GM12878 (cell line): ENCODE data around the gene TEX10. TPM values are rescaled to one million over a fixed set of nuclear protein-coding genes. Genes with fewer than 3 reads are reported as not detected.

Experiments used
- ATAC-seq: fragments of 200-7000 bp; cut with Tn5 transposase; 3 replicates; pipeline ENCODE4 v1.9.1; 2020; ENCODE audit warnings: mild to moderate bottlenecking, moderate library complexity
- BruUV-seq: library from RNA; stranded (reverse); fragments of 400-500 nt; replicated peaks from 2 replicates; lab custom pipeline; 2021; lab: Mats Ljungman, UMichigan
- CTCF ChIA-PET: fragments of 300-600 bp; sonication (Branson Sonifier 250); formaldehyde crosslinking; extraction: SDS; loops from one replicate; lab custom pipeline; 2021; ENCODE audit warnings: inconsistent platforms; lab: Yijun Ruan, JAX
- POLR2A ChIA-PET: fragments of 350-600 bp; formaldehyde crosslinking; extraction: SDS; loops from one replicate; lab custom pipeline; 2021; ENCODE audit warnings: inconsistent platforms; lab: Charles Lee
- RAD21 ChIA-PET: fragments of 300-600 bp; sonication (Branson Sonifier 250); formaldehyde crosslinking; loops from one replicate; lab custom pipeline; 2023; ENCODE audit warnings: antibody characterized with exemption; ENCODE audit not compliant: unreplicated experiment; lab: Charles Lee
- SMC1A ChIA-PET: fragments of 300-600 bp; sonication (Branson Sonifier 250); formaldehyde crosslinking; loops from one replicate; lab custom pipeline; 2023; ENCODE audit not compliant: unreplicated experiment, uncharacterized antibody; lab: Charles Lee
- DNase-seq: peaks from one replicate; pipeline ENCODE4 v3.0.0-alpha.2; 2011; ENCODE audit warnings: low read depth, low spot score
- FAIRE-seq: peaks from 3 replicates; lab custom pipeline; 2011; peaks lifted over from hg19 to GRCh38; lab: Jason Lieb, UNC
- H2AFZ ChIP-seq: 2 replicates; pipeline ENCODE4 v1.6.0; 2011; ENCODE audit warnings: low read depth, low read length, control low read depth; ENCODE audit not compliant: control insufficient read depth
- H3K27ac ChIP-seq: 2 replicates; pipeline ENCODE4 v1.5.1; 2011; ENCODE audit warnings: control low read depth; ENCODE audit not compliant: control insufficient read depth, insufficient read depth
- H3K27me3 ChIP-seq, 2 experiments: replicated peaks in 1 of 2; 2 replicates each; pipeline versions ENCODE4 v1.6.0 to v1.6.1; 2011; ENCODE audit warnings: low read length in 1 of 2; ENCODE audit not compliant: control insufficient read depth in 2 of 2, insufficient read depth in 2 of 2
- H3K36me3 ChIP-seq, 2 experiments: 2 replicates each; pipeline ENCODE4 v1.5.1; 2011; ENCODE audit warnings: low read length in 1 of 2; ENCODE audit not compliant: control insufficient read depth in 2 of 2, insufficient read depth in 2 of 2
- H3K4me1 ChIP-seq: 2 replicates; pipeline ENCODE4 v1.6.1; 2011; ENCODE audit warnings: mild to moderate bottlenecking, low read length, moderate library complexity, mixed read lengths; ENCODE audit not compliant: control insufficient read depth, insufficient read depth
- H3K4me2 ChIP-seq: 2 replicates; pipeline ENCODE4 v1.6.0; 2011; ENCODE audit warnings: control low read depth; ENCODE audit not compliant: control insufficient read depth, insufficient read depth
- H3K4me3 ChIP-seq: fragments of 200-600 bp; sonication (generic); 2 replicates; pipeline ENCODE4 v1.5.1; 2016
- H3K79me2 ChIP-seq: 2 replicates; pipeline ENCODE4 v1.6.0; 2011; ENCODE audit warnings: low read length; ENCODE audit not compliant: control insufficient read depth, insufficient read depth
- H3K9ac ChIP-seq: 2 replicates; pipeline ENCODE4 v1.8.0; 2011; ENCODE audit warnings: low read length, control low read depth, mixed read lengths; ENCODE audit not compliant: control insufficient read depth, insufficient read depth
- H3K9me3 ChIP-seq: replicated peaks from 3 replicates; pipeline ENCODE4 v1.5.1; 2011; ENCODE audit warnings: mild to moderate bottlenecking, low read length; ENCODE audit not compliant: control insufficient read depth, insufficient read depth
- H4K20me1 ChIP-seq: 2 replicates; pipeline ENCODE4 v1.6.0; 2011; ENCODE audit not compliant: control insufficient read depth, insufficient read depth
- ATF3 ChIP-seq: IDR thresholded peaks from 2 replicates; pipeline ENCODE4 v1.6.1; 2011; ENCODE audit warnings: low read depth, mild to moderate bottlenecking, low read length, moderate library complexity, borderline replicate concordance; ENCODE audit errors: extremely low read depth
- ATF7 ChIP-seq: fragments of 450-650 bp; IDR thresholded peaks from 2 replicates; pipeline ENCODE4 v1.6.1; 2016; ENCODE audit warnings: low read depth, mild to moderate bottlenecking
- BMI1 ChIP-seq: fragments of 450-650 bp; IDR thresholded peaks from 2 replicates; pipeline ENCODE4 v1.6.1; 2016; ENCODE audit warnings: mild to moderate bottlenecking, moderate library complexity, borderline replicate concordance
- CEBPZ ChIP-seq: fragments of 150-350 bp; IDR thresholded peaks from 2 replicates; pipeline ENCODE4 v1.6.1; 2016; ENCODE audit warnings: low read depth, low read length
- CTCF ChIP-seq, 3 experiments: IDR thresholded peaks in 2 of 3; conservative IDR thresholded peaks in 1 of 3; 2 replicates each; pipeline ENCODE4 v1.5.1; 2011; ENCODE audit warnings: low read depth in 3 of 3, low read length in 3 of 3, mild to moderate bottlenecking in 3 of 3, control low read depth in 2 of 3, moderate library complexity in 2 of 3, inconsistent platforms in 1 of 3, mixed read lengths in 1 of 3; ENCODE audit not compliant: control insufficient read depth in 2 of 3, insufficient read depth in 1 of 3; ENCODE audit errors: extremely low read depth in 1 of 3
- CUX1 ChIP-seq: IDR thresholded peaks from 2 replicates; pipeline ENCODE4 v1.6.1; 2012; ENCODE audit warnings: improper control_type of control experiment, low read depth, low read length; ENCODE audit not compliant: insufficient replicate concordance
- HDGF ChIP-seq: fragments of 450-650 bp; IDR thresholded peaks from 2 replicates; pipeline ENCODE4 v1.6.1; 2016; ENCODE audit warnings: antibody characterized with exemption
- MTA2 ChIP-seq: fragments of 450-650 bp; IDR thresholded peaks from 2 replicates; pipeline ENCODE4 v1.6.1; 2016; ENCODE audit warnings: low read depth, mild to moderate bottlenecking, moderate library complexity
- MYB ChIP-seq: fragments of 150-350 bp; IDR thresholded peaks from 2 replicates; pipeline ENCODE4 v1.6.1; 2014; ENCODE audit warnings: mild to moderate bottlenecking, low read depth, low read length, borderline replicate concordance
- POLR2AphosphoS5 ChIP-seq: IDR thresholded peaks from 2 replicates; pipeline ENCODE4 v1.6.1; 2011; ENCODE audit warnings: mild to moderate bottlenecking, low read length, inconsistent platforms
- RAD51 ChIP-seq: fragments of 450-650 bp; IDR thresholded peaks from 2 replicates; pipeline ENCODE4 v1.6.1; 2016; ENCODE audit warnings: moderate library complexity, mild to moderate bottlenecking, inconsistent platforms
- STAT1 ChIP-seq: fragments of 450-650 bp; conservative IDR thresholded peaks from 2 replicates; pipeline ENCODE4 v1.6.1; 2014; ENCODE audit warnings: antibody characterized with exemption, mild to moderate bottlenecking
- in situ Hi-C: fragments of 300-500 bp; cut with MboI; formaldehyde crosslinking; loops from 9 replicates; pipeline ENCODE4 v1.14.3; 2018; ENCODE audit warnings: mixed read lengths
- intact Hi-C: fragments of 100-400 bp; cut with micrococcal nuclease; formaldehyde crosslinking; loops from one replicate; pipeline ENCODE4 v1.14.2; 2022; ENCODE audit not compliant: unreplicated experiment
- polyA plus RNA-seq, 11 experiments: library from polyadenylated mRNA; depleted of rRNA in 4 of 11; unstranded in 6 of 11; stranded (reverse) in 5 of 11; fragments of >200 nt; fragmentation: Nextera tagmentation in 4 of 11; fragmentation: Illumina TruSeq in 1 of 11; extraction: Ambion mirVana in 4 of 11; extraction: Trizol in 1 of 11; gene quantifications; 1 replicate in 1 of 11; 2 replicates in 10 of 11; pipeline versions ENCODE4 v1.2.1 to v1.2.3, GENCODE V29; 2011 to 2016; ENCODE audit warnings: inconsistent platforms in 2 of 11, missing spikeins in 2 of 11, low read depth in 1 of 11
- total RNA-seq, 4 experiments: library from RNA; depleted of rRNA in 3 of 4; stranded (reverse); fragments of >200 nt in 3 of 4; fragmentation: Illumina TruSeq in 1 of 4; extraction: Trizol in 1 of 4; gene quantifications; 2 replicates each; pipeline versions ENCODE4 v1.2.1 to v1.2.3, GENCODE V29; 2013 to 2021

The TEX10 gene
- total and polyA plus RNA-seq, 10 of the 15 experiments (the other 5 are each of a cell fraction or from before 2014, with no cell fraction given): 17.4 to 46.6 (median 36.2) TPM

- no peak for TF ChIP-seq CUX1
- no peak for TF ChIP-seq MTA2
- no peak for TF ChIP-seq RAD51
- TF ChIP-seq ATF7: no peak
- TF ChIP-seq, all 136 proteins: peak for 0
These were observed 42.1 kb upstream of the TEX10 start (continued) for GRCh38 chr9:100394816-100395215.

GRCh38 chr9:100394032-100394695 is 41.4 kb upstream of the TEX10 start:
- H3K27ac ChIP-seq: no peak overlapping the region
- ChIA-PET CTCF (no interaction called here), SMC1A (no interaction called here), POLR2A (no interaction called here), RAD21 (no interaction called here)
- H4K20me1 ChIP-seq: no peaks in the 10 kb centered on the region
- no peak overlapping the region for H3K4me3 ChIP-seq
- H3K27me3 ChIP-seq: no peaks in the 10 kb centered on the region
- intact Hi-C loops (no loop called here), in situ Hi-C loops (no loop called here)
- no peaks in the 10 kb centered on the region for H3K79me2 ChIP-seq
- ATAC-seq: no peak
- H3K4me1 ChIP-seq: no peaks in the 10 kb centered on the region
- H2AFZ ChIP-seq: no peak overlapping the region
- BruUV-seq: no TSS peak
- no peak overlapping the region for H3K4me2 ChIP-seq
- FAIRE-seq: no peak
- H3K9ac ChIP-seq: no peak overlapping the region
- no peaks in the 10 kb centered on the region for H3K36me3 ChIP-seq
- no peaks in the 10 kb centered on the region for H3K9me3 ChIP-seq
- no peak for DNase-seq
- TF ChIP-seq CEBPZ (no peak), BMI1 (no peak), POLR2AphosphoS5 (no peak), HDGF (no peak), ATF3 (no peak), CTCF (IDR thresholded peaks at IDR 0.05 in 2 of 3, conservative IDR thresholded peaks at IDR 0.05 in 1 of 3; ENCODE audit: control insufficient read depth in 2 of 3, extremely low read depth in 1 of 3, insufficient read depth in 1 of 3, low read depth in 3 of 3, low read length in 3 of 3) (no peak), STAT1 (no peak), MYB (no peak)
